Activated CD4-positive, alpha-beta T cell treated with anti-CD3 and anti-CD28 coated beads, Interleukin-10, Interleukin-2, amounts not matched to agents 100 ng/mL and 50 ng/mL, durations not matched to agents 16 hours and 8 hours (primary cell): Measurements from ENCODE around the gene TFIP11.
A peak's percentile ranks its signal among the peaks of the same experiment; 100 is the strongest.

Experiments
- DNase-seq: peaks from one replicate; pipeline ENCODE4 v3.0.0-alpha.2; 2020

The TFIP11 gene

GRCh38 chr22:26502688-26503561 lies 9.3 kb downstream of the TFIP11 start:
- peak; percentile 79 for DNase-seq

DNA sequence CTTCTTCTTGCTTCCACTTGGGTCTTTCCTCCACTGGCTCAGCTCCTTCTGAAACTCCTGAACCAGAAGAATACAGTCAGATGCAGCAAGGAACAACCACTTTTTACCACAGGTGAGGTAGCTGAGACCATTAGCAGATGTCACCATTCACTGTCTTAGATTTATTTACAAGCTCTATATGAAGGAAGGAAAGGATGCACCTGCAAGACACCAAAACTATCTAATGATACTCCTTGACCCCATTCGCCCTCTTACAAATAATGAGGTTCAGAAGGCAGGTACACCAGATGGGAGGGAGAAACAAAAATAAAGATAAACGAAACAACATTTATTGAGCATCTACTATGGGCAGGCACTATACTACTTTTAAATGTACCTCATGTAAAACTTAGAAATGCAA lies 10.3 kb downstream of the TFIP11 start:
- no peak for DNase-seq

DNA sequence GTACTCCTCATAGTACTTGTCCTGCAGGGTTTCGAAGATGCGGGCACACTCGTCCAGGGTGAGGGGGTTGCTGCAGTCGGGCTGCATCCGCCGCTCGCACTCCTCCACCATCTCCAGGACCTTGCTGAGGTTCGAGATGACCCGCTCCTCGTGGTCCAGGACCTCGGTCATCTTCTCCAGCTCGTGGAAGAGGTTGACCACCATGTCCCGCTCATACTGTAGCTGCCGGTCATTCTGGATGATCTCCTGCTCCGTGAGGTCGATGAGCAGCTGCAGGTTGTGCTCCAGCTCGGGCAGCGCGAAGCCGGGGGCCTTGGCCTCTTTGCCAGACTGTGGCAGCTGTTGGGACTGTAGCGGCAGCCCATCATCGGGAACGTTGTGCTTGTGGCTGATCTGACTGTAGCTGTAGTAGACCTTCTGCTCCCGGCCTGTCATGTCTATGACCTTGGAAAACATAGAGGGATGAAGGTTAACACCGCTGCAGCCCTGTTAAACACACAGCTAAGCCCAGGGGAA lies 13.0 kb downstream of the TFIP11 start:
- DNase-seq, result no peak

- no peak for DNase-seq
These were observed 15.8 kb downstream of the TFIP11 start for GRCh38 chr22:26496456-26496855.

GRCh38 chr22:26494506-26494905 lies 17.8 kb downstream of the TFIP11 start:
- DNase-seq, result no peak

GRCh38 chr22:26492220-26492619 lies 20.1 kb downstream of the TFIP11 start:
- no peak for DNase-seq

GRCh38 chr22:26489447-26490036 lies 22.7 kb downstream of the TFIP11 start:
- DNase-seq, result no peak

DNA sequence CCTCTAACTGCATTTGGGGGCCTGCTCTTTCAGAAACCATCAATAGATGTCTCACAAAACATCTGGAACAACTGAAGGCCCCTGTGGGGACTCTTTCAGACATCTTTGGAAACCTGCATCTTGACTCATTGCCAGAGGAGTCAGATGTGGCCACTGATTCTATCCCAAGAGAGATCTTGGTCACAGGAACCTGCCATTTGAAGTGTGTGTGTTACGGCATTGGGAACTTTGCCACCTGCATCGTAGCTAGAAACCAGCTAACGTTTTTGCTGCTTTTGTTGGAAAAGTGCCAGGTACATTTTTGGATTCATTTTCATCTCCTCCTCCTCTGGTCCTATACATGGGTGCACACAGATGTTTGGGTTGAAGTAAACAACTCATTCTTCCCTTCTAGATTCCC lies 24.3 kb downstream of the TFIP11 start:
- DNase-seq, result no peak

DNA sequence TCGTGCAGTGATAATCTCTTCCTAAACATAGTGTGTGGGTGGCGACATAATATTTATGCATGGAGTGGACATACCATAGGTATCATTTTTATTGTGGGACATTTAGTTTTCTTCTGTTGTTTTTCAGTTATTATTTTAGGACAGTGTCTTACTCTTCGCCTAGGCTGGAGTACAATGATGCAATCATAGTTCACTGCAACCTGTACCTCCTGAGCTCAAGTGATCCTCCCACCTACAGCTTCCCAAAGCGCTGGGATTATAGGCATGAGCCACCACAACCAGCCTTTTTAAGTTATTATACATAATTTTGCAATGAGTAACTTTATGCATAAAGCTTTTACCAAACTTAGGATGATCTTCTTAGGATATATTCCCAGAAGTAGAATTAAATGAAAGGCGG lies 25.9 kb downstream of the TFIP11 start:
- no peak for DNase-seq

- DNase-seq, result no peak
These were observed 26.4 kb downstream of the TFIP11 start for GRCh38 chr22:26485806-26486390.

GRCh38 chr22:26485013-26485412 lies 27.3 kb downstream of the TFIP11 start:
- DNase-seq, result no peak

DNA sequence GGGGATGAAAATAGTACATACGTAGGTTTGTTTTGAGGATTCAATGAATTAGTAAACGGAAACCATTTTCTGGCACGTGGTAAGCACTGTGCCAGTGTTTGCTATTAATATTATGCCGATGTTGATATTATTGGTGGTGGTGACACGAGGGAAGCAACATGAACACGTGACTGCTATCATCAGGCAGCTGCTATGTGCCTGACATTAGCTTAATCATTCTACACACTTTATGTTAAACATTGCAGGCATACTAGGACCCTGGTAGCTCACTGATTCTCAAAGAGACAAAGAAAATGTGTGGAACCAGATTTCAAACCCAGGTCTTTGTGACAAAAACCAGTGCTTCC lies 27.9 kb downstream of the TFIP11 start:
- DNase-seq, result peak; percentile 35

GRCh38 chr22:26483439-26484359 lies 28.6 kb downstream of the TFIP11 start, which contains the start of the genes HPS4 and SRRD:
Gene HPS4, minus strand, starts transcription at chr22:26483783. Its CDS starts 2,021 bp downstream, at chr22:26481762.
Gene SRRD, plus strand, starts transcription at chr22:26483877. Its CDS starts 14 bp downstream, at chr22:26483891.
- DNase-seq, result peak; percentile 94

GRCh38 chr22:26483043-26483438 lies 29.2 kb downstream of the TFIP11 start:
- no peak for DNase-seq

DNA sequence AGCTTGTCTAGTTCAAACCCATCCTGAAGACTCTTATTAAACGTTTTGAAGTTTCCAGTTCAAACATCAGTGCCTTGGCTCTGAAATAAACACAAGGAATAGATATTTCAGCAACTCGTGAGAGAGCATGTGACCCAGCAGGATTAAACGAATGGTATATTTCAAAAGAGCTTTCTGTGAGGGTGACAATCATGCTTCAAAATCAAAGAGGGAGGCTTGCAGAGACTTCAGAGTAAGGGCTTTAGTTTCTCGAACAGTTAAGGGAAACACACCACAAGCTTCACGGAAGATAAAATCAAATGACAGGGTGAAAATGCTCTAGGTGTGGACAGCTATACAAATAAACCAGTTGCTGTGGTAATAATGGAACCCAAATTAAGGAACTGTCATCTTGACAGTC lies 30.1 kb downstream of the TFIP11 start:
- DNase-seq, result peak; percentile 31

DNA sequence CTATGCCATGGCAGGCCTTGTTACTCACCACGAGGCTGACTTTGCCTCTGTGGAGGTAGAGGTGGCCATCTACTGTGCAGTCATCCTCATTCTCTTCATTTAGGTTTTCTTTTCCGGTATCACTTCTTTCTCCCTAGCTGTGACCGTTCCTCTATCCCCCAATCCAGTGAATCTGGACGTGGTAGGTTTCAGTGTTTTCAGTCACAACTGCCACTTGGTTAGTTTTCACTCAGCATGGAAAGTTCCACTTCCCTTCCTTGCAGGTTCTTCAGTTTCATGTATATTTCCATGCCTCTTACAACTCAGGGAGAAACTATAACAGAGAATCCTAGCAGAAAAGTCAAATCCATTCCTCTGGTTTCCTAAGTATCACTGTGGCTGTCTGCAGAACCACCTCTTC lies 30.6 kb downstream of the TFIP11 start:
- peak; percentile 66 for DNase-seq

- DNase-seq, result no peak
These were observed 31.1 kb downstream of the TFIP11 start for GRCh38 chr22:26481112-26481693.

- no peak for DNase-seq
These were observed 31.7 kb downstream of the TFIP11 start for GRCh38 chr22:26480611-26480932.

DNA sequence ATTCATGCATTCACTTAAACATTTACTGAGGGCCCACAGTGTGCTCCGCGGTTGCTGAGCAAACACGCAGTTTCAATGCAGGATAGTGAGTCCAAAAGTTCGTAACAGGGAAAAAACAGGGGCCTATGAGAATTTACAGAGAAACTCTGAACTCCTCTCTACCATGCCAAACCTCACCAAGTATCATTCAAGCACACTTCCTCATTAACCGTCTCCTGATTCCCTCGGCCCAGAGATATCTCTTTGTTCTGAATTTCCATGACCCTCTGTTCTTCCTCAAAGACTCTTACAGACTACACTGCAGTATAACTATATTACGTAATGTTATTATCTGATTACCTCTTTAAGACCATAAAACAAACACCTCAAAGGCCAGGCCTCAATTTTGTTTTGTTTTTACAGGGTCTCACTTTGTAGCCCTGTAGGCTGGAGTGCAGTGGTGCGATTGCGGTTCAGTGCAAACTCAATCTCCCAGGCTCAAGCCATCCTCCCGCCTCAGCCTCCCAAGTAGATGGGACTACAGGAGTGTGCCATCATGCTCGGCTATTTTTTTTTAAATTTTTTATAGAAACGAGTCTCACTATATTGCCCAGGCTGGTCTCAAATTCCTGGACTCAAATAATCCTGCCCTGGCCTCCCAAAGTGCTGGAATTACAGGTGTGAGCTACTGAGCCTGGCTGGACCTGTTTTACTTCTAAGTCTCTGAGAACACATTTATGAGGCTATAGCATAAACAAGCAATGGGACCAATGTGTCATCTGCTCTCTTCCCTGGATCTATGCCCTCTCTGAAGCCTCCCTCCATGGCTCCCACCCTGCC lies 32.3 kb downstream of the TFIP11 start:
- DNase-seq, result peak; percentile 26

GRCh38 chr22:26479043-26479791 lies 33.1 kb downstream of the TFIP11 start:
- peak; percentile 19 for DNase-seq

DNA sequence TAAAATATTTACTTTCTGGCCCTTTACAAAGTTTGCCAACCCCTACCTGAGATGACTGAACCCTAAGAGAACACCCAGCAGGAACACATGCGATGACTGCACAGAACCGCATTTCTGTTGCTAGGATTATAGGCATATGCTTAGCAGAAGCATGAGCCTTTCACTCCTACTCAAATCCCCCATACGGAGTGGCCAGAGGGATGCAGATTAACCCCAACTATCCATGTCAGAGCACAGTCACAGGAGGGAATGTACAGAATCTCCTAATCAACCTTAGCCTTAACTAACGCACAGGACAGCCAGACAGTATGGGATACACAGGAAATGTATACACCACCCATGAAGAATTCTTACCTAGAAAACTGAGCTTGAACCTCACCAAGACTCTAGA lies 34.9 kb downstream of the TFIP11 start:
- DNase-seq, result peak; percentile 28
